Activated CD8-positive, alpha-beta T cell treated with anti-CD3 and anti-CD28 coated beads for 36 hours (primary cell): ENCODE results near the gene CD200R1. TPM values are rescaled to one million over a fixed set of nuclear protein-coding genes. Genes with fewer than 3 reads are reported as not detected.

ENCODE experiments used
- ATAC-seq: fragments of 200-7000 bp; cut with Tn5 transposase; one replicate; pipeline ENCODE4 v1.10.0; 2021; ENCODE audit warnings: mild to moderate bottlenecking, moderate library complexity
- CTCF ChIA-PET: fragments of 350-600 bp; sonication (Branson Sonifier 250); formaldehyde crosslinking; loops from one replicate; lab custom pipeline; 2021; ENCODE audit warnings: antibody characterized with exemption; lab: Charles Lee
- POLR2A ChIA-PET: fragments of 350-600 bp; sonication (Branson Sonifier 250); formaldehyde crosslinking; loops from one replicate; lab custom pipeline; 2021; ENCODE audit warnings: antibody characterized with exemption; lab: Charles Lee
- DNase-seq: peaks from one replicate; pipeline ENCODE4 v3.0.0-alpha.2; 2020
- H3K27ac Mint-ChIP-seq: one replicate; pipeline ENCODE4 v1.8.0; 2021; ENCODE audit warnings: mild to moderate bottlenecking, mixed read lengths
- H3K27me3 Mint-ChIP-seq: one replicate; pipeline ENCODE4 v1.8.0; 2021; ENCODE audit warnings: mixed read lengths
- H3K36me3 Mint-ChIP-seq: one replicate; pipeline ENCODE4 v1.8.0; 2021; ENCODE audit warnings: low read depth, mixed read lengths
- H3K4me1 Mint-ChIP-seq: one replicate; pipeline ENCODE4 v1.8.0; 2021; ENCODE audit warnings: low read depth, mixed read lengths
- H3K4me3 Mint-ChIP-seq: one replicate; pipeline ENCODE4 v1.8.0; 2021; ENCODE audit warnings: mild to moderate bottlenecking, moderate library complexity, mixed read lengths
- H3K9me3 Mint-ChIP-seq: one replicate; pipeline ENCODE4 v1.8.0; 2021; ENCODE audit warnings: mixed read lengths
- intact Hi-C: fragments of 100-400 bp; cut with micrococcal nuclease; formaldehyde crosslinking; loops from one replicate; pipeline ENCODE4 v1.10.0; 2022
- total RNA-seq, 2 experiments: library from RNA; stranded (reverse); gene quantifications; one replicate each; pipeline ENCODE4 v1.2.3, GENCODE V29; 2021
- TF ChIP-seq, protein P1 (sequence below): fragments of 200-600 bp; IDR thresholded peaks from one replicate; pipeline ENCODE4 v1.8.0; 2022; ENCODE audit warnings: antibody characterized with exemption, mild to moderate bottlenecking

Gene CD200R1, protein sequence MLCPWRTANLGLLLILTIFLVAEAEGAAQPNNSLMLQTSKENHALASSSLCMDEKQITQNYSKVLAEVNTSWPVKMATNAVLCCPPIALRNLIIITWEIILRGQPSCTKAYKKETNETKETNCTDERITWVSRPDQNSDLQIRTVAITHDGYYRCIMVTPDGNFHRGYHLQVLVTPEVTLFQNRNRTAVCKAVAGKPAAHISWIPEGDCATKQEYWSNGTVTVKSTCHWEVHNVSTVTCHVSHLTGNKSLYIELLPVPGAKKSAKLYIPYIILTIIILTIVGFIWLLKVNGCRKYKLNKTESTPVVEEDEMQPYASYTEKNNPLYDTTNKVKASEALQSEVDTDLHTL
- total RNA-seq: 1 to 10 TPM; 1.4 to 1.8 TPM

DNA sequence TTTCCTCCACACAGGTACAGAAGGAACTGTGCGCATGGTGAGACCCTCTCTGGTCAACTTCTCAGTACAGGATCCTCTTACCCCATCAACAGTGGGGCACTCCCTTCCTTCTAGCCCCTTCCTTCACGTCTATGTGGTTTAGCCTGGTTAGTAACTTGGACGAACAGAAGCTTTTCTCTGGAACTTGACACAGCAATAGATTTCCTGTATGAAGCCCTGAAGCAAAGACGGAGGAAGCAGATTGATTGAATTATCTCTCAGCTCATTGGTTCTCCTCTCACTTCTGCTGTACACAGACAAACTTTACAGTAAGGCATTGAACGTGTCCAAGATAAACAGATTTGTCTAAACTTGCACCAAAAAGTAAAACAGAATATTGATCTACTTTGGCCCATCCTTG, at the start of gene CD200R1:
CD200R1 (minus strand) TSS at position 210 of the 400 bp plus-strand sequence. CDS start 246 bp downstream, outside the sequence.
- ATAC-seq: no peak
- H3K27me3 Mint-ChIP-seq: no peaks in the 10 kb centered on the region
- no peaks in the 10 kb centered on the region for H3K36me3 Mint-ChIP-seq
- POLR2A ChIA-PET: interaction anchor here (1.5 to 4.0 kb wide), 2 partner anchors 16 to 31 kb away, joined by 7 to 20 read pairs; partner anchors contain the start of gene GTPBP8
- TF ChIP-seq, protein P1, sequence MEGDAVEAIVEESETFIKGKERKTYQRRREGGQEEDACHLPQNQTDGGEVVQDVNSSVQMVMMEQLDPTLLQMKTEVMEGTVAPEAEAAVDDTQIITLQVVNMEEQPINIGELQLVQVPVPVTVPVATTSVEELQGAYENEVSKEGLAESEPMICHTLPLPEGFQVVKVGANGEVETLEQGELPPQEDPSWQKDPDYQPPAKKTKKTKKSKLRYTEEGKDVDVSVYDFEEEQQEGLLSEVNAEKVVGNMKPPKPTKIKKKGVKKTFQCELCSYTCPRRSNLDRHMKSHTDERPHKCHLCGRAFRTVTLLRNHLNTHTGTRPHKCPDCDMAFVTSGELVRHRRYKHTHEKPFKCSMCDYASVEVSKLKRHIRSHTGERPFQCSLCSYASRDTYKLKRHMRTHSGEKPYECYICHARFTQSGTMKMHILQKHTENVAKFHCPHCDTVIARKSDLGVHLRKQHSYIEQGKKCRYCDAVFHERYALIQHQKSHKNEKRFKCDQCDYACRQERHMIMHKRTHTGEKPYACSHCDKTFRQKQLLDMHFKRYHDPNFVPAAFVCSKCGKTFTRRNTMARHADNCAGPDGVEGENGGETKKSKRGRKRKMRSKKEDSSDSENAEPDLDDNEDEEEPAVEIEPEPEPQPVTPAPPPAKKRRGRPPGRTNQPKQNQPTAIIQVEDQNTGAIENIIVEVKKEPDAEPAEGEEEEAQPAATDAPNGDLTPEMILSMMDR: no peak
- no peaks in the 10 kb centered on the region for H3K9me3 Mint-ChIP-seq
- H3K27ac Mint-ChIP-seq: peak within 1 kb of the TSS; percentile 82
- peak within 1 kb of the TSS; percentile 73 for H3K4me3 Mint-ChIP-seq
- intact Hi-C loops: loop anchor here (2.0 to 10.0 kb wide), 3 partner anchors 118 to 410 kb away; partner anchors contain the start of genes ATG3 and SLC35A5
- CTCF ChIA-PET: interaction anchor here (1.1 to 3.2 kb wide), 8 partner anchors 9 to 333 kb away, joined by 3 to 36 read pairs (median 8); partner anchors contain the start of gene GTPBP8
- H3K4me1 Mint-ChIP-seq: peaks cover 77% of the 10 kb centered on the region
- no peak for DNase-seq

DNA sequence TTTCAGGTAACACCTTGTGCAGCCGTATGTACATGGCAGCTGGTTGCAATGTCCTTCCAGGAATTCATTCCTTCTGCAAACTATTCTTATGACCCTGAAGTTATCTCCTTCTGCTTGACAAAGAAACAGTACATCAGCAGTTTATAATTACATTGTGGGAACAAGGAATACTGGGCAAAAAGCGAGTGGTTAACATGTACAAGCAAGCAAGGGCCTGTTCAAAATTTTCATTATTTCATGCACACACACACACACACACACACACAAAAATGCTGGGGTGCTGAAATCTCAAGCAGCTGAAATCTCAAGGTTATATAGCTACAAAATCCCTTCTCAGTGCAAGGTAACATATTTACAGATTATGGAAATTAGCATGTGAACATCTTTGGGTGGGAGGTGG, 46.6 kb upstream of the CD200R1 start:
- Mint-ChIP-seq H3K4me3 (no peak overlapping the region), H3K27me3 (no peaks in the 10 kb centered on the region), H3K4me1 (peaks cover 41% of the 10 kb centered on the region), H3K27ac (peak overlapping the region; percentile 92), H3K36me3 (peaks cover 13% of the 10 kb centered on the region), H3K9me3 (no peaks in the 10 kb centered on the region)
- ATAC-seq: no peak
- intact Hi-C loops: no loop called here
- TF ChIP-seq, protein P1: no peak
- ChIA-PET CTCF (interaction anchor here (1.0 to 5.4 kb wide), 2 partner anchors 14 to 378 kb away, joined by 3 to 26 read pairs; no protein-coding TSS in a partner anchor), POLR2A (interaction anchor here (1.3 kb wide), 1 partner anchor 13 kb away, joined by 4 read pairs; no protein-coding TSS in a partner anchor)
- DNase-seq: no peak

DNA sequence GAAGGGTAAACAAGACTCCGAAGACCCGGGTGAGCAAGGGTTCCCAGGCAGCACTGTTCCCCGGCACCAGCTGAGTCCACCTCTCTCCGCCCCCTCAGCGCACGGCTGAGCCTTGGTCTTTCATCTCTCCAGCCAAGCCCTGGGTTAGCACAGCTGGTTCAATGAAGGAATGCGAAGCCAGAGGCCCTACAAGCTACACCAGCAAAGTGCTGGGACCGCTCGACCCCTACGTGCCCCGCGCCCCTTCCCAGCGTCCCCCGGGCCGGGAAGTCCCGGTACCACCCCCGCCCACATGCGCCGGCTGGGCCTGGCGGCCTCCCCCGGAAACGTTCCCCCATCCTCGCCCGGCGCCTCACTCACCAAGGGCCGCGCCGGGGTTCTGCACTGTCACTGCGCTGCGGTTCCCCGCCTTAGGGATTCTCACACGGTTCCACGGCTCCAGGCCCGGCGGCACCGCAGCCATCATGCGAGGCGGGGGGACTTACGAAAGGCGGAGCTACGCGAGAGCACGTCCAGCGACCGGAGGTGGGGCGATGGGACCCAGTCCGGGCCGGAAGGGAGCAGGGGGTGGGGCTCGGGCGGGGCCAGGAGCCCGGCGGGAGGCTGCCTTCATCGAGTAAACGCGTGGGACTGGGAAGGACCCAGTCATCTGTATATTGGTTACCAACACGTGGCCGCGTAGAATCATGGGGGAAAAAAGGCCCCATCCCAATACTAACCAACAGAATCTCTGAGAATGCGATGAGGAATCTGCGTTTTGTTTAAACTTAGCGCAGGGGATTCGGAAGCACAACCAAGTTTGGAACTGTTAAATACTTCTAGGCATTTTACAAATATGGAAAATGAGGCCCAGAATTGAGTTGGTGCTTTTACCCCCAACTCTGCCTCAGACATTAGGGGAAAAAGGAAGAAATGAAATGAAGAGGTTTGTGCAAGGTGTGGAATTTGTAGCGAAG, 44.6 kb upstream of the CD200R1 start:
- TF ChIP-seq, protein P1: no peak
- Mint-ChIP-seq H3K4me1 (peaks cover 56% of the 10 kb centered on the region), H3K27me3 (no peaks in the 10 kb centered on the region), H3K4me3 (peak overlapping the region; percentile 83), H3K27ac (peak overlapping the region; percentile 92), H3K9me3 (no peaks in the 10 kb centered on the region), H3K36me3 (peaks cover 30% of the 10 kb centered on the region)
- ChIA-PET POLR2A (interaction anchor here (0.5 to 3.0 kb wide), 9 partner anchors 10 to 315 kb away, joined by 3 to 30 read pairs (median 6); partner anchors contain the start of gene GTPBP8), CTCF (interaction anchor here (0.6 to 5.4 kb wide), 10 partner anchors 10 to 285 kb away, joined by 3 to 26 read pairs (median 4); partner anchors contain the start of gene CD200R1)
- DNase-seq: peak; percentile 94
- peak; percentile 95 for ATAC-seq
- intact Hi-C loops: no loop called here

DNA sequence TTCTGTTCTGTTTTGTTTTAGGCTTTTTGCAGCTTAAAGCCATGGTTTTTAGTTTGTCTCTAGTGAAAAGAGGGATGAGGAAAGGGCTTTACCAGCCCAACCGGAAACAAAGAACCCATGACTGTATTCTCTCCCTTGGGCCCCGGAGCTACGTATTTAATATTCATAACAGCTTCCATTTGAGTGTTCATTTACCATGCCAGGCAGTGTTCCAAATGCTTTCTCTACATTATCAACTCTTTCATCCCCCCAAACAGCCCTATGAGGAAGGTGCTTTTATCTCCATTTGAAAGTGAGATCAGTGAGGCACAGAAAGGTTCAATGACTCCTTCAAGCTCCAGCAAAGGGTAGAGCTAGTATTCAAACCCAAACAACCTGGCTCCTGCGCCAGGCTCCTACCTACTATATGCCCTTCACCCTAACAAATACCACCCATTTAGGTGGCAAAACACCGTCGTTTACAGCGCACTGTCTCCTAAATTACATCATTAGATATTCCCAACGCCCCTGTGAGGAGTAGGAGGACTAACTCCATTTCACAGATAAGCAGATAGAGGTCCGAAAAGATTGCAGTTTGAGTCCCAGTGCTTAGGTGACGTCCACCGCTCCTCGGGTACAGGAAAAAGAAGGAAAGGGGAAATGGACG, 43.8 kb upstream of the CD200R1 start:
- Mint-ChIP-seq H3K4me1 (peaks cover 61% of the 10 kb centered on the region), H3K4me3 (peak overlapping the region; percentile 83), H3K36me3 (peaks cover 34% of the 10 kb centered on the region), H3K9me3 (no peaks in the 10 kb centered on the region), H3K27ac (peak overlapping the region; percentile 92), H3K27me3 (no peaks in the 10 kb centered on the region)
- CTCF ChIA-PET: interaction anchor here (0.6 to 5.4 kb wide), 7 partner anchors 9 to 284 kb away, joined by 3 to 26 read pairs (median 6); partner anchors contain the start of gene CD200R1
- intact Hi-C loops: no loop called here
- no peak for ATAC-seq
- DNase-seq: peak; percentile 38
- POLR2A ChIA-PET: interaction anchor here (0.5 to 3.0 kb wide), 9 partner anchors 10 to 315 kb away, joined by 3 to 30 read pairs (median 6); partner anchors contain the start of gene GTPBP8
- TF ChIP-seq, protein P1: no peak
